HEK293 (cell line): Measurements from ENCODE around the gene IBTK.
A peak's percentile ranks its signal among the peaks of the same experiment; 100 is the strongest.

Source experiments
- CTCF ChIA-PET: fragments of 350-600 bp; formaldehyde crosslinking; extraction: SDS; loops from one replicate; lab custom pipeline; 2021; ENCODE audit warnings: antibody characterized with exemption; lab: Yijun Ruan, JAX
- POLR2A ChIA-PET: fragments of 300-600 bp; formaldehyde crosslinking; extraction: SDS; loops from one replicate; lab custom pipeline; 2020; ENCODE audit warnings: antibody characterized with exemption, inconsistent platforms; lab: Yijun Ruan, JAX
- H3K27ac ChIP-seq: fragments of 200-500 bp; sonication (Bioruptor generic); 2 replicates; pipeline ENCODE4 v1.5.1; 2014; ENCODE audit warnings: low read depth, low read length, control low read depth, inconsistent platforms; ENCODE audit errors: extremely low read depth
- H3K36me3 ChIP-seq, 2 experiments: fragments of 200-500 bp in 1 of 2; sonication (Bioruptor generic) in 1 of 2; 1 replicate in 1 of 2; 2 replicates in 1 of 2; pipeline ENCODE4 v1.5.1; 2014 to 2017; ENCODE audit warnings: inconsistent platforms in 2 of 2, low read length in 2 of 2; ENCODE audit not compliant: control insufficient read depth in 2 of 2, insufficient read depth in 1 of 2
- H3K4me1 ChIP-seq: fragments of 200-500 bp; sonication (Bioruptor generic); 2 replicates; pipeline ENCODE4 v1.5.1; 2014; ENCODE audit warnings: mild to moderate bottlenecking, low read length, inconsistent platforms; ENCODE audit not compliant: control insufficient read depth, insufficient read depth
- H3K4me3 ChIP-seq: 2 replicates; pipeline ENCODE4 v1.5.1; 2011; ENCODE audit warnings: low read depth, mild to moderate bottlenecking, control low read depth, low read length, moderate library complexity
- H3K9me3 ChIP-seq: fragments of 200-500 bp; sonication (Bioruptor generic); 2 replicates; pipeline ENCODE4 v1.5.1; 2014; ENCODE audit warnings: low read depth, low read length, inconsistent platforms; ENCODE audit not compliant: control insufficient read depth, insufficient read depth
- ATF2 ChIP-seq: fragments of 450-650 bp; formaldehyde crosslinking; IDR thresholded peaks from 2 replicates; pipeline ENCODE4 v1.5.1; 2016; ENCODE audit warnings: missing biosample characterization, missing genetic modification characterization, low read depth
- BCL11B ChIP-seq: fragments of 450-650 bp; formaldehyde crosslinking; IDR thresholded peaks from 2 replicates; pipeline ENCODE4 v1.5.1; 2016; ENCODE audit warnings: low read depth, missing biosample characterization, missing genetic modification characterization
- FEZF1 ChIP-seq: fragments of 450-650 bp; formaldehyde crosslinking; IDR thresholded peaks from 2 replicates; pipeline ENCODE4 v1.5.1; 2016; ENCODE audit warnings: missing biosample characterization, missing genetic modification characterization
- GLIS1 ChIP-seq: fragments of 450-650 bp; formaldehyde crosslinking; IDR thresholded peaks from 2 replicates; pipeline ENCODE4 v1.5.1; 2016; ENCODE audit warnings: missing biosample characterization, missing genetic modification characterization
- HOXD13 ChIP-seq: sonication (generic); formaldehyde crosslinking; IDR thresholded peaks from 2 replicates; pipeline ENCODE4 v1.8.0; 2022; ENCODE audit warnings: missing genetic modification reagents, borderline replicate concordance
- MYNN ChIP-seq: fragments of 450-650 bp; formaldehyde crosslinking; IDR thresholded peaks from 2 replicates; pipeline ENCODE4 v1.5.1; 2016; ENCODE audit warnings: missing biosample characterization, missing genetic modification characterization, borderline replicate concordance
- PRDM6 ChIP-seq: fragments of 450-650 bp; formaldehyde crosslinking; IDR thresholded peaks from 2 replicates; pipeline ENCODE4 v1.5.1; 2017; ENCODE audit warnings: missing biosample characterization, missing genetic modification characterization
- RBAK ChIP-seq: fragments of 450-650 bp; formaldehyde crosslinking; IDR thresholded peaks from 2 replicates; pipeline ENCODE4 v1.5.1; 2016; ENCODE audit warnings: missing biosample characterization, missing genetic modification characterization
- SCRT1 ChIP-seq: fragments of 450-650 bp; formaldehyde crosslinking; IDR thresholded peaks from 2 replicates; pipeline ENCODE4 v1.5.1; 2016; ENCODE audit warnings: missing biosample characterization, missing genetic modification characterization, borderline replicate concordance
- SP2 ChIP-seq: fragments of 450-650 bp; formaldehyde crosslinking; IDR thresholded peaks from 2 replicates; pipeline ENCODE4 v1.5.1; 2016; ENCODE audit warnings: missing biosample characterization, missing genetic modification characterization
- SP7 ChIP-seq: fragments of 450-650 bp; formaldehyde crosslinking; IDR thresholded peaks from 2 replicates; pipeline ENCODE4 v1.5.1; 2016; ENCODE audit warnings: missing biosample characterization, missing genetic modification characterization
- YY2 ChIP-seq: fragments of 450-650 bp; formaldehyde crosslinking; IDR thresholded peaks from 2 replicates; pipeline ENCODE4 v1.5.1; 2016; ENCODE audit warnings: missing biosample characterization, missing genetic modification characterization
- ZBTB17 ChIP-seq: fragments of 450-650 bp; formaldehyde crosslinking; IDR thresholded peaks from 2 replicates; pipeline ENCODE4 v1.5.1; 2016; ENCODE audit warnings: missing biosample characterization, missing genetic modification characterization
- ZBTB21 ChIP-seq: fragments of 450-650 bp; formaldehyde crosslinking; IDR thresholded peaks from 2 replicates; pipeline ENCODE4 v1.5.1; 2017; ENCODE audit warnings: missing biosample characterization, missing genetic modification characterization
- ZBTB44 ChIP-seq: fragments of 450-650 bp; IDR thresholded peaks from 2 replicates; pipeline ENCODE4 v1.5.1; 2018; ENCODE audit warnings: missing biosample characterization, mild to moderate bottlenecking, missing genetic modification characterization
- ZBTB8A ChIP-seq: fragments of 450-650 bp; formaldehyde crosslinking; IDR thresholded peaks from 2 replicates; pipeline ENCODE4 v1.5.1; 2016; ENCODE audit warnings: missing biosample characterization, missing genetic modification characterization
- ZFP69B ChIP-seq: fragments of 450-650 bp; formaldehyde crosslinking; IDR thresholded peaks from 2 replicates; pipeline ENCODE4 v1.5.1; 2016; ENCODE audit warnings: missing biosample characterization, missing genetic modification characterization
- ZNF138 ChIP-seq: fragments of 450-650 bp; formaldehyde crosslinking; IDR thresholded peaks from 2 replicates; pipeline ENCODE4 v1.5.1; 2016; ENCODE audit warnings: missing biosample characterization, missing genetic modification characterization, borderline replicate concordance
- ZNF157 ChIP-seq: fragments of 450-650 bp; formaldehyde crosslinking; IDR thresholded peaks from 2 replicates; pipeline ENCODE4 v1.5.1; 2016; ENCODE audit warnings: missing biosample characterization, missing genetic modification characterization
- ZNF169 ChIP-seq: fragments of 450-650 bp; formaldehyde crosslinking; IDR thresholded peaks from 2 replicates; pipeline ENCODE4 v1.5.1; 2016; ENCODE audit warnings: missing biosample characterization, missing genetic modification characterization
- ZNF23 ChIP-seq: fragments of 450-650 bp; formaldehyde crosslinking; IDR thresholded peaks from 2 replicates; pipeline ENCODE4 v1.5.1; 2016; ENCODE audit warnings: missing biosample characterization, missing genetic modification characterization, borderline replicate concordance
- ZNF274 ChIP-seq, 2 experiments: fragments of 200-500 bp in 1 of 2; fragments of 450-650 bp in 1 of 2; sonication (Bioruptor generic) in 1 of 2; formaldehyde crosslinking in 1 of 2; IDR thresholded peaks; 2 replicates each; pipeline versions ENCODE4 v1.5.1 to v1.6.1; 2014 to 2016; ENCODE audit warnings: borderline replicate concordance in 1 of 2, inconsistent platforms in 1 of 2, low read length in 1 of 2, missing biosample characterization in 1 of 2, missing genetic modification characterization in 1 of 2
- ZNF324 ChIP-seq: fragments of 450-650 bp; formaldehyde crosslinking; IDR thresholded peaks from 2 replicates; pipeline ENCODE4 v1.5.1; 2016; ENCODE audit warnings: missing biosample characterization, missing genetic modification characterization
- ZNF610 ChIP-seq: fragments of 450-650 bp; formaldehyde crosslinking; IDR thresholded peaks from 2 replicates; pipeline ENCODE4 v1.5.1; 2016; ENCODE audit warnings: missing biosample characterization, missing genetic modification characterization, borderline replicate concordance
- ZNF624 ChIP-seq: fragments of 450-650 bp; formaldehyde crosslinking; IDR thresholded peaks from 2 replicates; pipeline ENCODE4 v1.5.1; 2017; ENCODE audit warnings: missing biosample characterization, missing genetic modification characterization
- ZNF664 ChIP-seq: fragments of 450-650 bp; formaldehyde crosslinking; IDR thresholded peaks from 2 replicates; pipeline ENCODE4 v1.5.1; 2016; ENCODE audit warnings: missing biosample characterization, missing genetic modification characterization
- ZNF670 ChIP-seq: fragments of 450-650 bp; formaldehyde crosslinking; IDR thresholded peaks from 2 replicates; pipeline ENCODE4 v1.5.1; 2016; ENCODE audit warnings: missing biosample characterization, missing genetic modification characterization, low read depth
- ZNF707 ChIP-seq: fragments of 450-650 bp; formaldehyde crosslinking; IDR thresholded peaks from 2 replicates; pipeline ENCODE4 v1.5.1; 2016; ENCODE audit warnings: missing biosample characterization, missing genetic modification characterization
- ZNF747 ChIP-seq: fragments of 450-650 bp; formaldehyde crosslinking; IDR thresholded peaks from 2 replicates; pipeline ENCODE4 v1.5.1; 2016; ENCODE audit warnings: missing biosample characterization, missing genetic modification characterization
- ZNF791 ChIP-seq: fragments of 450-650 bp; formaldehyde crosslinking; IDR thresholded peaks from 2 replicates; pipeline ENCODE4 v1.5.1; 2016; ENCODE audit warnings: missing biosample characterization, missing genetic modification characterization
- ZSCAN23 ChIP-seq: fragments of 450-650 bp; formaldehyde crosslinking; IDR thresholded peaks from 2 replicates; pipeline ENCODE4 v1.5.1; 2016; ENCODE audit warnings: missing biosample characterization, missing genetic modification characterization
- ZSCAN30 ChIP-seq: fragments of 450-650 bp; IDR thresholded peaks from 2 replicates; pipeline ENCODE4 v1.5.1; 2018; ENCODE audit warnings: missing biosample characterization, mild to moderate bottlenecking, missing genetic modification characterization, moderate library complexity

Gene IBTK

GRCh38 chr6:82268301-82268846 is 20.8 kb upstream of the IBTK start (continued):
- peak; percentile 65 for TF ChIP-seq ZBTB44 (tag by site-specific recombination)
- TF ChIP-seq ZSCAN30 (tag by site-specific recombination), result peak; percentile 30; the same call in 1 of the 2 replicates
- no peak for TF ChIP-seq ZNF169 (tag by site-specific recombination)
- no peak for TF ChIP-seq ZBTB21
- TF ChIP-seq BCL11B (tag by site-specific recombination), result no peak
- TF ChIP-seq ZBTB8A (tag by site-specific recombination), result peak; percentile 20; the same call in 1 of the 2 replicates
- TF ChIP-seq ZNF664 (tag by site-specific recombination), result peak; percentile 96
- no peak for TF ChIP-seq ZNF157 (tag by site-specific recombination)
- no peak for TF ChIP-seq ZSCAN23 (tag by site-specific recombination)
- TF ChIP-seq ZNF624 (tag by site-specific recombination), result no peak
- TF ChIP-seq SP2, result no peak
- TF ChIP-seq ZNF791, result no peak
- no peak for TF ChIP-seq ZNF670 (tag by site-specific recombination)
- TF ChIP-seq FEZF1 (tag by site-specific recombination), result 0 out of 2 replicates have a peak, but pooled peaks have one; percentile 30
- TF ChIP-seq ATF2 (tag by site-specific recombination), result no peak
- TF ChIP-seq PRDM6 (tag by site-specific recombination), result peak; percentile 64

- Histone ChIP-seq H3K4me3 (no peak overlapping the region), H3K27ac (no peak overlapping the region), H3K4me1 (peaks cover 20% of the 10 kb centered on the region), H3K36me3 (no peaks in the 10 kb centered on the region), H3K9me3 (no peaks in the 10 kb centered on the region)
- TF ChIP-seq ZNF274 (IDR thresholded peaks at IDR 0.05; ENCODE audit: low read length), result no peak
- no peak for TF ChIP-seq ZNF274 (tag by site-specific recombination; IDR thresholded peaks at IDR 0.05; ENCODE audit: borderline replicate concordance)
- TF ChIP-seq GLIS1 (tag by site-specific recombination), result no peak
- no peak for TF ChIP-seq ZNF707 (tag by site-specific recombination)
- no peak for TF ChIP-seq RBAK
- no peak for TF ChIP-seq ZNF138
- TF ChIP-seq ZNF324 (tag by site-specific recombination), result no peak
- no peak for TF ChIP-seq PRDM6 (tag by site-specific recombination)
- TF ChIP-seq ZBTB17 (tag by site-specific recombination), result no peak
- no peak for TF ChIP-seq ZFP69B (tag by site-specific recombination)
- no peak for TF ChIP-seq ZNF747 (tag by site-specific recombination)
- no peak for TF ChIP-seq ZNF610
- TF ChIP-seq MYNN (tag by site-specific recombination), result no peak
- no peak for TF ChIP-seq ZNF23 (tag by site-specific recombination)
- no peak for TF ChIP-seq SP7
- no peak for TF ChIP-seq HOXD13 (CRISPR knock-in tag)
- TF ChIP-seq YY2 (tag by site-specific recombination), result no peak
- TF ChIP-seq SCRT1 (tag by site-specific recombination), result no peak
- ChIA-PET CTCF (interaction anchor here (0.6 kb wide), 1 partner anchor 789 kb away, joined by 3 read pairs; no protein-coding TSS in a partner anchor), POLR2A (no interaction called here)
Observed at GRCh38 chr6:82264824-82265223, 17.3 kb upstream of the IBTK start.
